Caco-2 (cell line): ENCODE results near the gene HSD17B3. TPM values are rescaled to one million over a fixed set of nuclear protein-coding genes. Genes with fewer than 3 reads are reported as not detected.
A peak's percentile ranks its signal among the peaks of the same experiment; 100 is the strongest.

Experiments
- BruUV-seq: library from RNA; stranded (reverse); fragments of 400-500 nt; replicated peaks from 2 replicates; lab custom pipeline; 2021; lab: Mats Ljungman, UMichigan
- CTCF ChIA-PET: fragments of 300-600 bp; sonication (Branson Sonifier 250); formaldehyde crosslinking; loops from one replicate; lab custom pipeline; 2022; ENCODE audit warnings: antibody characterized with exemption; lab: Charles Lee
- POLR2A ChIA-PET: fragments of 300-600 bp; sonication (Branson Sonifier 250); formaldehyde crosslinking; loops from one replicate; lab custom pipeline; 2022; ENCODE audit warnings: antibody characterized with exemption; lab: Charles Lee
- DNase-seq, 2 experiments: peaks; one replicate each; pipeline versions ENCODE4 v3.0.0 to v3.0.0-alpha.2; 2020 to 2022
- H3K27me3 ChIP-seq: replicated peaks from 2 replicates; pipeline ENCODE4 v1.6.0; 2011; ENCODE audit warnings: low read length; ENCODE audit not compliant: control insufficient read depth, insufficient read depth
- H3K36me3 ChIP-seq: 2 replicates; pipeline ENCODE4 v1.5.1; 2011; ENCODE audit warnings: low read length; ENCODE audit not compliant: control insufficient read depth, insufficient read depth
- H3K4me1 ChIP-seq: fragments of 250-450 bp; sonication (Bioruptor Pico); 2 replicates; pipeline ENCODE4 v1.5.1; 2020; ENCODE audit warnings: mild to moderate bottlenecking
- H3K4me3 ChIP-seq: 2 replicates; pipeline ENCODE4 v1.5.1; 2011; ENCODE audit warnings: low read depth, mild to moderate bottlenecking, control low read depth, low read length
- H3K9me3 ChIP-seq: fragments of 250-450 bp; sonication (Bioruptor Pico); 2 replicates; pipeline ENCODE4 v1.5.1; 2020; ENCODE audit warnings: mild to moderate bottlenecking, moderate library complexity
- H3K27ac Mint-ChIP-seq: one replicate; pipeline ENCODE4 v1.8.0; 2022; ENCODE audit warnings: mixed read lengths; ENCODE audit not compliant: unreplicated experiment
- H3K27me3 Mint-ChIP-seq: one replicate; pipeline ENCODE4 v1.8.0; 2022; ENCODE audit warnings: mixed read lengths; ENCODE audit not compliant: insufficient read depth, unreplicated experiment
- H3K36me3 Mint-ChIP-seq: one replicate; pipeline ENCODE4 v1.8.0; 2022; ENCODE audit warnings: mild to moderate bottlenecking, mixed read lengths; ENCODE audit not compliant: insufficient read depth, unreplicated experiment
- H3K4me1 Mint-ChIP-seq: one replicate; pipeline ENCODE4 v1.8.0; 2022; ENCODE audit warnings: low read depth, mixed read lengths; ENCODE audit not compliant: unreplicated experiment
- H3K4me3 Mint-ChIP-seq: one replicate; pipeline ENCODE4 v1.8.0; 2022; ENCODE audit warnings: mild to moderate bottlenecking, moderate library complexity, mixed read lengths; ENCODE audit not compliant: unreplicated experiment
- H3K9me3 Mint-ChIP-seq: one replicate; pipeline ENCODE4 v1.8.0; 2022; ENCODE audit warnings: mixed read lengths; ENCODE audit not compliant: unreplicated experiment
- intact Hi-C: fragments of 100-400 bp; cut with micrococcal nuclease; formaldehyde crosslinking; loops from one replicate; pipeline ENCODE4 v1.10.0; 2022; ENCODE audit not compliant: unreplicated experiment
- total RNA-seq: library from RNA; stranded (reverse); gene quantifications from 2 replicates; pipeline ENCODE4 v1.2.3, GENCODE V29; 2022
- TF ChIP-seq, protein P1 (sequence below), 2 experiments: fragments of 200-600 bp in 1 of 2; IDR thresholded peaks; 1 replicate in 1 of 2; 2 replicates in 1 of 2; pipeline versions ENCODE4 v1.5.1 to v1.8.0; 2011 to 2022; ENCODE audit warnings: antibody characterized with exemption in 1 of 2, control low read depth in 1 of 2, inconsistent platforms in 1 of 2, low read depth in 1 of 2, low read length in 1 of 2, mild to moderate bottlenecking in 1 of 2, moderate library complexity in 1 of 2; ENCODE audit not compliant: insufficient read depth in 1 of 2, severe bottlenecking in 1 of 2, unreplicated experiment in 1 of 2

HSD17B3 gene
- total RNA-seq, 1 experiment from 2014 or later, result not detected

- H3K27me3 ChIP-seq, result no peaks in the 10 kb centered on the region
- H3K4me1 Mint-ChIP-seq, result peaks cover 8% of the 10 kb centered on the region
- BruUV-seq, result no TSS peak
- no peaks in the 10 kb centered on the region for H3K9me3 ChIP-seq
- DNase-seq, result peak; percentile 53 to 59
- CTCF ChIA-PET, result interaction anchor here (0.6 to 1.8 kb wide), 7 partner anchors 9 to 434 kb away, joined by 3 to 18 read pairs (median 3); no protein-coding TSS in a partner anchor
- TF ChIP-seq, protein P1, sequence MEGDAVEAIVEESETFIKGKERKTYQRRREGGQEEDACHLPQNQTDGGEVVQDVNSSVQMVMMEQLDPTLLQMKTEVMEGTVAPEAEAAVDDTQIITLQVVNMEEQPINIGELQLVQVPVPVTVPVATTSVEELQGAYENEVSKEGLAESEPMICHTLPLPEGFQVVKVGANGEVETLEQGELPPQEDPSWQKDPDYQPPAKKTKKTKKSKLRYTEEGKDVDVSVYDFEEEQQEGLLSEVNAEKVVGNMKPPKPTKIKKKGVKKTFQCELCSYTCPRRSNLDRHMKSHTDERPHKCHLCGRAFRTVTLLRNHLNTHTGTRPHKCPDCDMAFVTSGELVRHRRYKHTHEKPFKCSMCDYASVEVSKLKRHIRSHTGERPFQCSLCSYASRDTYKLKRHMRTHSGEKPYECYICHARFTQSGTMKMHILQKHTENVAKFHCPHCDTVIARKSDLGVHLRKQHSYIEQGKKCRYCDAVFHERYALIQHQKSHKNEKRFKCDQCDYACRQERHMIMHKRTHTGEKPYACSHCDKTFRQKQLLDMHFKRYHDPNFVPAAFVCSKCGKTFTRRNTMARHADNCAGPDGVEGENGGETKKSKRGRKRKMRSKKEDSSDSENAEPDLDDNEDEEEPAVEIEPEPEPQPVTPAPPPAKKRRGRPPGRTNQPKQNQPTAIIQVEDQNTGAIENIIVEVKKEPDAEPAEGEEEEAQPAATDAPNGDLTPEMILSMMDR (IDR thresholded peaks at IDR 0.05; ENCODE audit: insufficient read depth in 1 of 2, low read depth in 1 of 2, low read length in 1 of 2, severe bottlenecking in 1 of 2, unreplicated experiment in 1 of 2), result peak; percentile 90
- no peaks in the 10 kb centered on the region for H3K36me3 ChIP-seq
- H3K9me3 Mint-ChIP-seq, result peaks cover 10% of the 10 kb centered on the region
- intact Hi-C loops, result loop anchor here (1.0 kb wide), 1 partner anchor 85 kb away; no protein-coding TSS in a partner anchor
- 0 out of 2 replicates have a peak, but pooled peaks cover 6% of the 10 kb centered on the region for H3K4me1 ChIP-seq
- no peaks in the 10 kb centered on the region for H3K36me3 Mint-ChIP-seq
- POLR2A ChIA-PET, result no interaction called here
- H3K4me3 ChIP-seq, result no peak overlapping the region
- H3K4me3 Mint-ChIP-seq, result no peak overlapping the region
- H3K27ac Mint-ChIP-seq, result no peak overlapping the region
- no peaks in the 10 kb centered on the region for H3K27me3 Mint-ChIP-seq
These were observed 69.3 kb downstream of the HSD17B3 start for GRCh38 chr9:96232539-96233241.

GRCh38 chr9:96232164-96232538 is 69.8 kb downstream of the HSD17B3 start:
- no TSS peak for BruUV-seq
- Mint-ChIP-seq H3K4me1 (peaks cover 5% of the 10 kb centered on the region), H3K27me3 (no peaks in the 10 kb centered on the region), H3K27ac (no peak overlapping the region), H3K36me3 (no peaks in the 10 kb centered on the region), H3K9me3 (peaks cover 10% of the 10 kb centered on the region), H3K4me3 (no peak overlapping the region)
- 0 out of 2 replicates have a peak, but pooled peaks cover 1% of the 10 kb centered on the region for H3K4me1 ChIP-seq
- no peaks in the 10 kb centered on the region for H3K36me3 ChIP-seq
- H3K9me3 ChIP-seq, result no peaks in the 10 kb centered on the region
- H3K4me3 ChIP-seq, result no peak overlapping the region
- POLR2A ChIA-PET, result no interaction called here
- TF ChIP-seq, protein P1 (IDR thresholded peaks at IDR 0.05; ENCODE audit: insufficient read depth in 1 of 2, low read depth in 1 of 2, low read length in 1 of 2, severe bottlenecking in 1 of 2, unreplicated experiment in 1 of 2), result no peak
- intact Hi-C loops, result loop anchor here (1.0 kb wide), 1 partner anchor 85 kb away; no protein-coding TSS in a partner anchor
- no peak for DNase-seq
- CTCF ChIA-PET, result interaction anchor here (0.6 to 1.8 kb wide), 7 partner anchors 9 to 435 kb away, joined by 3 to 18 read pairs (median 3); no protein-coding TSS in a partner anchor
- no peaks in the 10 kb centered on the region for H3K27me3 ChIP-seq

- TF ChIP-seq, protein P1 (IDR thresholded peaks at IDR 0.05; ENCODE audit: insufficient read depth in 1 of 2, low read depth in 1 of 2, low read length in 1 of 2, severe bottlenecking in 1 of 2, unreplicated experiment in 1 of 2), result no peak
- Histone ChIP-seq H3K4me3 (no peak overlapping the region), H3K36me3 (no peaks in the 10 kb centered on the region), H3K4me1 (no peaks in the 10 kb centered on the region), H3K27me3 (no peaks in the 10 kb centered on the region), H3K9me3 (no peaks in the 10 kb centered on the region)
- intact Hi-C loops, result no loop called here
- DNase-seq, result no peak
- ChIA-PET CTCF (no interaction called here), POLR2A (no interaction called here)
- Mint-ChIP-seq H3K27ac (no peak overlapping the region), H3K4me3 (no peak overlapping the region), H3K36me3 (no peaks in the 10 kb centered on the region), H3K9me3 (peaks cover 10% of the 10 kb centered on the region), H3K27me3 (no peaks in the 10 kb centered on the region), H3K4me1 (no peaks in the 10 kb centered on the region)
- no TSS peak for BruUV-seq
These were observed 72.0 kb downstream of the HSD17B3 start for GRCh38 chr9:96230002-96230401.
